HG02571 (cell line): ENCODE results near the gene BCAT1.
"Not testable (repeated sequence)": the region's sequence is repeated elsewhere in the genome, so short reads cannot be mapped to it uniquely, and the experiment has no call there.

Experiments used
- ATAC-seq: cut with Tn5 transposase; IDR thresholded peaks from one replicate; pipeline ENCODE4 v1.9.1; 2021; ENCODE audit warnings: mild to moderate bottlenecking, moderate library complexity; ENCODE audit not compliant: unreplicated experiment

BCAT1 gene

DNA sequence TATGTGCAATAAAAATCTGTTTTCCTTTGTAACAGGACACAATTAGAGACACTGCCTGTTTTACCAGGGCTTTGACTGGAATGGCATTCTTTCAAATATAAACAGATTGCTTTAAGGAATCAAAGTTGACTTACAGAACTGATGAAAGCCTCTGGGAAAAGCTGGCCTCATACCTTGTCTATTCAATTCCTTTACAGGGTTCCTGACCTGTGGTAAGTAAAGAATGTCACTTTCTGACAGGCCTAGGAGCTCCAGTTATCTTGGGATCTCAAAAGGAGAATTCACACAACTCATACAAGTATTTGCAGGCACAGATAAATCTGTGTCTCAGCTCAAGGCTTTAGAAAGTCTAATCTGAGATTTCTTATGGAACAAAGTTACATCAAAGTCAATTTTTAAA, 88.4 kb downstream of the BCAT1 start:
- ATAC-seq: no peak

DNA sequence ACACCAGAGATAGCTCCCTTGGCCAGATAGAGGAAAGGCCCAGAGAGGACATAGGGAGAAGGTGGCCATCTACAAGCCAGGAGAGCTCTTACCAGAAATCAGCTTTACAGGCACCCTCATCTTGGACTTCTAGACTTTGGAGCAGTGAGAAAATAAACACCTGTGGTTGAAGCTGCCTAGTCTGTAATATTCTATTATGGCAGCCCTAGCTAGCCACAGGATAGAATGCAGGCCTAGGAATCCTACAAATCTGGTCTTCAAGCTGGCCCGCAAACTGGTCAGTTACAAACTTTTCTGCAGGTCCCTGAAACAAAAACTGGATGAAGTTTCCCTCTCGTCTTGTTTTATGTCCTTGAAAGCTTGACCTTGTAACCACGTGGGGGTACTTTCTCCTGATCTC, 92.4 kb downstream of the BCAT1 start:
- ATAC-seq: no peak

DNA sequence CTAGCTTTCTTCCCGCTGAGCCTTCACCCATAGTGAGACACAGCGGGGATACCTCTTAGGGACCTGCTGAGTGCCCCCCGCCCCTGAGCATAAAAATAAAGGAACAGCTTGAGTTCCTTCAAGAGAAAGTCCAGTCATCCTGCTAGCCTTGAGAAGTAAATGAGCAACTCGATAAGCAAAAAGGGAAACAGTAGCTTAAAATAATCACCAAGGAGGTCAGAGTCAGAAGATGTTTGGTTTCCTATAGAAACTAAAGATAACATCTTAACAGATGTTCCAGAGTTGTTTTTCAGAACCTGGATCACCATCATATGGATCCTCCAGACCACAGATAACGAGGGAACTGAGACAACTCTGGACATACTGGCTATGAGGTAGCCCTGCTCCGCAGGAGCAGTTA, 94.0 kb downstream of the BCAT1 start:
- ATAC-seq: no peak

DNA sequence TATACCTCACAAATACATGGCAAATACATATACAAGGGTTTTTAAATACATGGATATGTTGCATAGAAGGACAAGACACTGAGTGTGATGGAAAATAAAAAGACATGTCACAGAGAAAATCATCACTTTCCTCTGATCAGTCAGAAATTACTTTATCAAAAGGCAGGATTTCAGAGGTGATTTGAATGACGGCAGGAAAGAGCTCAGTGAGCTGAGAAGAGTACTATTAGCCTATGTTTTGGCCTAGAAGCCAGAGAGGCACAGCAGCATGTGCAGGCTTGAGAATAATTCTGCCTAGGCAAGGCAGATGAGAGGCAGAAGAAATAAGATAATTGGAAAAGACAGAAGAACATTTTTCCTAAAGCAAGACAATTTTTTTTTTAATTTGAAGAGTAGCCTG, 94.9 kb downstream of the BCAT1 start:
- ATAC-seq: no peak

DNA sequence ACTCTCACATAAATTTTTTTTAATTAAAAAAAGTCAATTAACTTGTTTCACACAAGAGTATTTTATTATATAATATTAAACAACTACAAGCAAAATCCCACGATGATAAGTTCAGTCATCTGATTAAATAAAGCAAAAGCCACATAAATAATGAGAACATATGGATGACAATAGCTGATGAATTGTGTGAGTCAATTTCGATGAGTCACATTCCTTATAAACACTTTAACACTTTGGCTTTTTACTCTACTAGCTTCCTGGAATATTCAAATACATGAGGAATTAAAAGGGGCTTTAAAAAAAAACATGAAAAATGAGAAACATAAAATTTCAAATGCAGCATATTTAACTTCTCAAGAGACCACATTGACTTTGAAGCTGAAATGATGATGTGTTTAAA, 95.3 kb downstream of the BCAT1 start:
- no peak for ATAC-seq

DNA sequence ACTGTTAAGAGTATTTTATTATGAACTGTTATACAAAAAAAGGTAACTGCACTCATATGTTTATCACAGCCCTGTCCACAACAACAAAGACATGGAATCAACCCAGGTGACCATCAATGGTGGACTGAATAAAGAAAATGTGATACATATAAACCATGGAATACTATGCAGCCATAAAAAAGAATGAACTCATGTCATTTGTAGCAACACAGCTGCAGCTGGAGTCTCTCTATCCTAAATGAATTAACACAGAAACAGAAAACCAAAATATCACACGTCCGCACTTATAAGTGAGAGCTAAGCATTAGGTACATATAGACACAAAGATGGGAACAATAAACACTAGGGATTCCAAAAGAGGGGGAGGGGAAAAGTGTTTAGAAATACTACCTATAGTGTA, 95.8 kb downstream of the BCAT1 start:
- ATAC-seq: no peak

DNA sequence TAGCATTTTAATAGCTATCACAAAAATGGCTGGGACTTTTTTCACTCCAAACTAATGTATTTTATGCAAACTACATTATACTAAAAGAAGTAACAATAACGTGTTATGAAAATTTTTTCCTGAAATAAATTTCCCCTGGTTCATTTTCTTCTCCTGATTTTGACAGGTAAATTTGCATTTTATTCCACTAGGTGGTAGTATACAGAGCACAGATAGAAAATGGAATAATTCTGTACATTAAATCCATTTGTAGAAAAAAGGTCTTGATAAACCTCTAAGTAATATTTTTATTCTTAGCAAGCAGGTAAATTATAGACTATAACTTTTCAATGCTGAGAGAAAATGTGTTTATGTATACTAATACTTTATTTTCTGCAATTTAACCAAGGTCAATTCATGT, 96.5 kb downstream of the BCAT1 start:
- no peak for ATAC-seq

DNA sequence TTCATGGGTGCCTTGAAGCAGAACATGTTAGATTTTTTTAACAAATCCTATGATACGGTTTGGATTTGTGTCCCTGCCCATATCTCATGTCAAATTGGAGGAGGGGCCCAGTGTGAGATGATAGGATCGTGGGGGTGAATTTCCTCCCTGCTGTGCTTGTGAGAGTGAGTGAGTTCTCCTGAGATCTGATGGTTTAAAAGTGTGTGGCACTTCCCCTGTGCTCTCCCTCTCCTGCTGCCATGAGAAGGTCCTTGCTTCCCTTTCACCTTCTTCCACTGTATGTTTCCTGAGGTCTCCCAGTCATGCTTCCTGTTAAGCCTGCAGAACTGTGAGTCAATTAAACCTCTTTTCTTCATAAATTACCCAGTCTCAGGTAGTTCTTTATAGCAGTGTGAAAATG, 97.0 kb downstream of the BCAT1 start:
- not testable (repeated sequence) for ATAC-seq

DNA sequence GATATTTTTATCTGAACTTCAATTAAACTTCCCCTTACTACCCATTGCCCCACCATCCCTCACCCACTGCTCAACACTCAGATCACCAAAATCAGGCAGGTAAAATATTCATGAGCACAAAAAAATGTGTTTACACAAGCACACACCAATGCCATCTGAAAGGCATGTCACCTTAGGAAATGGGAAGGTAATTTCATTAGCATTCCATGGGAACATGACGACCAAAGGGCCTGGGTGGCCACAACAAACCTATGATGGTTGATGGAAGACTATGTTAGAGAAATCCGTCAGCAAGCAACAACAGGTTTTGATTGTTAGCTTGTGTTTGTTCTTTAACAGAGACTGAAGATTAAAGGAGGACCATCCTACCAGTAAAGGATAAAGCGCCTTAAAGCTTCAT, 97.6 kb downstream of the BCAT1 start:
- ATAC-seq: no peak

DNA sequence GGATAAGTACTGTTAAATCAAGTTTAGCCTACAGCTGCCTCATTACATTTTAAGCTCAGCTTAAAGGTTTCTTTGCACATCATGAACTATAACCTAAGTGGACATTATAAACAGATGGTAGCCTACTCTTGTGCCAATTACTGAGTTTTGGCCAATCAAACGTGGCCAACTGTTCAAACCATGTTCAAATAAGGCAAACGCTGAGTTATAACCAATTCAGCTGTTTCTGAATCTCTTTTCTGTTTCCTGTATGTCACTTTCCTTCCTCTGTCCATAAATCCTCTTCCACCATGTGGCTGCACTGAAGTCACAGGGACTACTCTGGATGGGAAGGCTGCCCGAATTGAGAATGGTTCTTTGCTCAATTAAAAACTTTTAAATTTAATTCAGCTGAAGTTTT, 98.4 kb downstream of the BCAT1 start:
- no peak for ATAC-seq

DNA sequence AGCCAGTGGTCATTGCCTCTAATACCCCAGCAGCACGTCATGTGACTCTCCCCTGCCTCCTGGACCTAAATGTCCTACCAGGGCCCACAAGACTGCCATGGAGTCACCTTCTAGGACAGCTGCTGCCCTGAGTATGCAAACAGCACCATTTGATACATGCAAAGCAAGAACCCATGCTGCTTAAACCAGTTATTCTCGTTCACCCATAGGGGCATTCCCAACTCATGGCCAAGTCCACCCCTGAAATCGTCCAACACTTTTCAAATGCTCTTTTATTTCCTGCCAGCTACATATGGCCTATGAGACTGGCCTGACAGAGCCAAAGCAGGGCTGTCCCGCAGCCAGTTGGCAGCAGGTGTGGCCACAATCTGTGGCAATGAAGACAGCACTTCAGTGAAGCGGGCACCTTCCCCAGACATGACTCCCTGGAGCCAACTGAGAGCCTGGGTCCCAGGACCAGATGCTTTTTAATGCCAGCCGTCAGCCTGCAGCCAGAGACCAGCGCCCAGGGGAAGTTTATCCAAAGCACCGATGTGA, 99.9 kb downstream of the BCAT1 start:
- ATAC-seq: no peak

DNA sequence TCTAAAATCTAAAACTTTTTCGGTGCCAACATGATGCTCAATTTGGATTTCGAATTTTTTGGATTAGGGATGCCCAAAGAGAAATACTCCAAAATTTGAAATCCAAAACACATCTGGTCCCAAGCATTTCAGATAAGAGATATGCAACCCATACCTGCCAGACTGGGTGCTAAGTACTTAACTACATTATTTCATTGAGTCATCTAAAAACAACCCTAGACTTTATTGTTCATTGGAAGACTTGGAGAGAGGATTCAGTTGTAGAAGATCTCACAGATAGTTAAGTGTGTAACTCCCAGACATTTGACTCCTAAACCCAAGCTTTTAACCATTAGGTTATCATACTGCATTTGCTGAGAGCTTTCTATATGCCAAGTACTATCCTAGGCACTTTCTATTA, 102.2 kb downstream of the BCAT1 start:
- no peak for ATAC-seq

DNA sequence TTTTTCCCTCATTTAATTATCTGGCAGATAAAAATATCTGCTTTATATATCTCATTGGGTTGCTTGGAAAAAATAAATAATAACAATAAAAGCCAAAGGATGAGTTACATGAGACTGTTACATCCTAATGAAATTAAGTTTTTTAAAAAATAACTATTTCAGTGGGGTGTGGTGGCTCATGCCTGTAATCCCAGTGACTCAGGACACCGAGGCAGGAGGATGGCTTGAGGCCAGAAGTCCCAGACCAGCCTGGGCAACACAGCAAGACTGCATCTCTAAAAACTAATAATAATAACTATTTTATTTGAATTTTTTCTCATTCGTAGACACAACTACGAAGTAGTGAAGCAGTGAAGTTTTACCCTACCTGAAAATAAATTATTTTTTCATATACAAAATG, 103.3 kb downstream of the BCAT1 start:
- ATAC-seq: no peak

DNA sequence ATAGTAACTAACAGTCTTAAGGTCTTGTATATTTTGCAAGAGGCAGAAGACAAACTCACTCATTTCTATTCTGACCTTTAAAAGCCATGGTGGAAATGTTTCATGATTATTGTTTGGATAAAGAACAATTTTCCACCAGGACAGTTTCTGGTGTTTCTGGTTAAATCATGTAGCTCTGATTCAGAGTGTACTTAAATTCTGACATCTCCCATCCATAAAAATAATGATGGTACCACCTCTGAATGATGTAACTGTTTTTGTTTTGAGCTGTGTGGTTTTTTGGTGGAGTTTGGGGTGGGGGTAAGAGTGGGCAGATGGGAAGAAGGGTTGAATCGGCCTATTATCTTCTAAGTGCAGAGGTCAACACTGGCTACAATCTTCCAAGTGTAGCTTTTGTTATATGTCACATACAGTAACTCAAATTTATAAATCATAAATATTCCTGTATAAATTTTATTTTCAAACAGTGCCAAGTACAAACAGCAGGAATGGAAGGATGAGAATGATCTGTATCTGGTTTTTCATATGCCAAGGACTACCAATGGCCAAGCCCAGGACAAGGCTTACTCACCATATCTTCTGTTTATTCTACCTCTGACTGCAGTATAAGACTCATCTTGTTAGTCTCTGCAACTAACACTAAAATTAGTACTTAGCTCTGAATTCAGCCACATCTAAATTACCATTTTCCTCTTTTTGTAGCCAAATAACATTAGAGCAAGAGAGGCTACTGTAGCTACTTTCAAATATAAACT, 108.7 kb downstream of the BCAT1 start:
- ATAC-seq: no peak

DNA sequence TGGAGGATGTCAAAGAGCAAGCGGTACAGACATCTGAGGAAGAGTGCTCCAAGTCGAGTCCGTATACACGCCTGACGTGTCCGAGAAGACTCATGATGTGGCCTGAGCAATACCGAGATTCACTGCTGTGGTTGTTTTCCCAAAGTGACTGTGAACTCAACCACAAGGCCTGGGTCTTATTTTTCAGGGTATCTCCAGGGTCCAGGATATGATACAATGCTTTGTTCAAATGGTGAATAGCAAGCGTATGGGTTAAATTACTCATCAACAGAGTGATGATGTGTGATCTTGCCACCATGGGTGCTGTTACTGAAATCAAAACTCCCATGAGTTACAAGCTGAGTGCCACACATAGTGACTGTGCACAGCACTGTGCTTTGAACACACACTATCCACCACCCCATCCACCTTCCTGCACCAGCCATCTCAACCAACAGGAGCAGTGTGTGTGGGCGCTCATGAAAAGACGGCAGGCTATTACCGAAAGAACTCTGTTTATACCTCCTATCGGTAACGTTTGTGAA, 109.6 kb downstream of the BCAT1 start:
- ATAC-seq: peak; percentile 81

DNA sequence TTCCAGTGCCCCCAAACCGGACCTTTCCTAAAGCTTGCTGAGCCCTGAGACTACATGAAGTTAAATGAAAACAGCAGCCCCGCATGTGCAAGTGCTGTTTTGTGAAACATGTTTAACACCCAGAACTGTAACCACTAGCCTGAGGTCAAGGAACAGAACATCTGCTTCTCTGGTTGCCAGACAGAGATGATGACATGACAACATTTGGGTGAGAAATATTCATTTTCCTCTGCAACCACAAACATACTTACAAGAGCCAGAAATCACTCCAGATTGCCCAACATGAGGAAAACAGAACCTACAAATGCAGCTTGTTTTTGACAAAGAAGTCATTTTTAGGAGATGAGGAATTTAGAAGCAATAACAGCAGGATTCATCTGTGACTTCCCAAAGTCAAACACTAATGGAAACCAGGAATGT, 110.4 kb downstream of the BCAT1 start:
- ATAC-seq: peak; percentile 56

DNA sequence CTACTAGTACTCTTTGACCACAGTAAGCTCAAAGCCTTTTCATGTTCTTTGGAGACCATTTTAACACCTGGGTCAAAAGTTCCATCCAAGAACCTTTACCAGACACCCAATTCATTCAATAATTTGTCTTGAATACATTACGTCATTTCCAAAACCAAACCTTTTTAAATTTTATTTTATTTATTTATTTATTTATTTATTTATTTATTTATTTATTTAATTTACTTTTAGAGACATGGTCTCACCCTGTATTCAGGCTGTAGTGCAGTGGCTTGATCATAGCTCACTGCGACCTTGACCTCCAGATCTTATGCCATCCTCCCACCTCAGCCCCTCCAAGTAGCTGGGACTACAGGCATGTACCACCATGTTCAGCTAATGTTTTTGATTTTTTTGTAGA, 113.5 kb downstream of the BCAT1 start:
- ATAC-seq: no peak

DNA sequence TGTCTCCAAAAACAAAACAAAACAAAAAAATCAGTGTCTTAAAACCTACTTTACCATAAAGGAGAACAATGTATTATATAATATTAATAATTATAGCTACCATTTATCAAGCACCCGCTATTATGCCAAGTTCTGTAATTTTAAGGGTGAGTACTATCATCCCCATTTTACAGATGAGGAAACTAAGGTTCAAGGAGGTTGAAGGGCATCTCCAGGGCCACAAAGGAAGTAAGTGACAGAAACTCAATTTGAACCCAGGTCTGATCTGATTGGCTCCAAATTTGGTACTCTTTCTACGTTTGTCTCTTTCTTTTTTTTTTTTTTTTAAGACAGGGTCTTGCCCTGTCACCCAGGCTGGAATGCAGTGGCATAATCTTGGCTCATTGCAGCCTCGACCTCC, 115.4 kb downstream of the BCAT1 start:
- ATAC-seq: no peak

DNA sequence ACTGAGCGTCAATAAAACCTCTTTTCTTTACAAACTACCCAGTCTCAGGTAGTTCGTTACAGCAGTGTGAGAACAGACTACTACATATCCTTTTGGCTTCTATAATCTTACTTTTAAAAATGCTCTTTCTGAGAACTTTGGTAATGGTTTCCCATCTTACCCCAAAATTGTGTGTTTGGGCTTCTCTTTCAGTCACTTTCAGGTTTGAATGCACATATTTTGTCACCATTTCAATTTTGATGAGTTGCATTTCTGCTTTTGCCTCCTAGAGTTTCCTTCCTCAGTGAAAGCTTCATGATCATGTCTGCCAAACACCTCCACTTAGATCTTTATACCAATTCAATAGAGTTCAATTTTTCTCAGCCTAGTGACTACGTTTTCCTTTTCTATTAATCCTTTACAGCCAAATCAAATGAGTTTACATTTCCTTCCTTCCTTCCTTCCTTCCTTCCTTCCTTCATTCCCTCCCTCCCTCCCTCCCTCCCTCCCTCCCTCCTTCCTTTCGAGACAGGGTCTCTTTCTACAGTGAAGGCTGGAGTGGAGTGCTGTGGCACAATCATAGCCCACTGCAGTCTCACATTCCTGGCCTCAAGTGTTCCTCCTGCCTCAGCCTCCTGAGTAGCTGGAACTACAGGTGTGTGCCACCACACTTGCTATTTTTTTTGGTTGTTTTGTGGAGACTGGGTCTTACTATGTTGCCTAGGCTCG, 124.9 kb downstream of the BCAT1 start:
- no peak for ATAC-seq

DNA sequence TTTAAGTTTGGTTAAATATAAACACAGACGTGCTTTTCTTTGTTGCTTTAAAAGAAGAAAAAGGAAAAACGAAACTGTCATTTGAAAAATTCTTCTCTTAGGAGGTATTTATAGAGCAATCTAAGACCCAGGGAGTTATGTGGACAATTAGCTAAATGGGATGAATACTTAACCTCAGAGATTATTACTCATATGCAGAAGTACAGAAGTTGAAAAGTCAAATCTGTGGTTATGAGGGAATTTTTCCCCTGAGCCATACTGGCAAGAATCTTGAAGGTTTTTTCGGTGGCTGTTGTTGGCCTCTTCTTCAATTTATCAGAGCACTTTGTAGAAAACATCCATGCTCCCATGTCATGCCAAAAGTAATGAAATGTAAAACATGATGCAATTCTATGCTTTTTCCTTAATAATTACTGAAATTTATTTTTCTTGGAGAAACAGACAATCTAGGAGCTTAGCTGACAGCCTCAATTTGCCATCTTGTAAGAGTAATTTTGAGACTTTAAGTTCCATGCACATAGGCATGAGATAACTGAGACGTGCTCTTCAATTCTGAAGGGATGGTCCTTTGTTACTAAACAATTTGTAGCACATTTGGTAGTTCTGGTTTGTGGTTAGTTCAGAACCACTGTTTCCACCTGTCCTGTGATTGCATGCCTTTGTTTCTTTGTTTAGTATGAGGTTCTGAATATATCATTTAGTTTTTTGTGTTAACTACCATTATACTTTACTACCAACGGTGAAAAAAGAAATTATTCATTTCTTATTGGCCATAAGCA, 126.6 kb downstream of the BCAT1 start:
- ATAC-seq: peak; percentile 78

DNA sequence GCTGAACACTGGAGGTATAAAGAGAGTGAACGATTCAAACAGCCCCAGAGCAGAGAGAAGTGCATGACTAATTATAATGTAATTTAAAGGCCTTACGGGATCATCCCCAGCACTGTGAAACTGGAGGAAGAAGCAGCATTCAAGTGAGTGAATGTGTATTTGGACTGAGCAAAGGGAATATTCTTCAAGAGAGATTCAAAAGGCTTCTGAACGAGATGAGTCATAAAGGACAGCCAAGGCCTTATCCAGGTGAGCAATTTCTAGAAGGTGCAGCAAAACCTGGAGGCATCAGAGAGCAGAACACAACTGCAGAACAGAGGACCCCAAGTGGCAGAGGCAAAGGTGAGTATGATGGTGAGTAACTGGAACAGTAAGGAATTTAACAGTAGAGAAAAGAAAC, 127.2 kb downstream of the BCAT1 start:
- ATAC-seq: peak; percentile 45
